ENCODE results near the gene JDP2. TPM values are rescaled to one million over a fixed set of nuclear protein-coding genes. Genes with fewer than 3 reads are reported as not detected.

Gene JDP2, protein sequence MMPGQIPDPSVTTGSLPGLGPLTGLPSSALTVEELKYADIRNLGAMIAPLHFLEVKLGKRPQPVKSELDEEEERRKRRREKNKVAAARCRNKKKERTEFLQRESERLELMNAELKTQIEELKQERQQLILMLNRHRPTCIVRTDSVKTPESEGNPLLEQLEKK
- total RNA-seq, result 48.6 and 102 TPM in 2 replicates

DNA sequence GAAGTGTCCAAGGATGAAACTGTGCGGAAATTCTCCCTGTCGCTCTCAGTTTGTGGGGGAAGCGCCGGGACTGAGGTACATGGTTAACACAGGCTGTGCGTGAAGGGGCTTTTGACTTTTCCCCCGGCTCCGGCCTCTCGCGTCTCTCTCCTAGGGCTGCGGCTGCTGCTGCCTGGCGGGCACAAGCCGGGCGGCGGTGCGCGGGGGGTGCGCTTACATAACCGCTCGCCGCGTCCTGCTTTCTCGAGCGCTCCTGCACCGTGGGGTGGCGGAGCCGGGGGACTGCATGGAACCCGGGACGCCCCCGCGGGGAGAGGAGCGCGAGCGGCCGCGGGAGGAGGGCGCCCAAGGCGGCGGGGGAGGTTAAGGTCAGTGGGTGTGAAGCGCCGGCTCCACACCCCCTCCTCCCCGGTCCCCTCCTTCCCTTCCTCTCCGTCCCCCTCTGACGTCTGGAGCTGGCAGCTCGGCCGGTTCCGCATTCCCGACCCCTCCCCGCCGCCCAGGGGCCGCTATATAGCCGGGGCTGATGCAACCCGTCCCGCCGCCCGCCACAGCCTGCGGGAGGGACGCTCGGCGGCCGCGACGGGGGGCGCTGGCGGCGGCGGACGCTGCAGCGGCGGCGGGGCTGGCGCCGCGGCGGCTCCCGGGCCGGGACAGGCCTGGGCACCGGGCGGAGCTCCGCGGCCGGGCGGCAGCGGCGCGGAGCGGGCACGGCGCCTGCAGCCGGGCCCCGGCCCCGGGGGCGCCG is at the start of gene JDP2:
TSS of gene JDP2 (plus strand) at position 541 of the 748 bp plus-strand sequence. CDS start 9,899 bp downstream, outside the sequence.

DNA sequence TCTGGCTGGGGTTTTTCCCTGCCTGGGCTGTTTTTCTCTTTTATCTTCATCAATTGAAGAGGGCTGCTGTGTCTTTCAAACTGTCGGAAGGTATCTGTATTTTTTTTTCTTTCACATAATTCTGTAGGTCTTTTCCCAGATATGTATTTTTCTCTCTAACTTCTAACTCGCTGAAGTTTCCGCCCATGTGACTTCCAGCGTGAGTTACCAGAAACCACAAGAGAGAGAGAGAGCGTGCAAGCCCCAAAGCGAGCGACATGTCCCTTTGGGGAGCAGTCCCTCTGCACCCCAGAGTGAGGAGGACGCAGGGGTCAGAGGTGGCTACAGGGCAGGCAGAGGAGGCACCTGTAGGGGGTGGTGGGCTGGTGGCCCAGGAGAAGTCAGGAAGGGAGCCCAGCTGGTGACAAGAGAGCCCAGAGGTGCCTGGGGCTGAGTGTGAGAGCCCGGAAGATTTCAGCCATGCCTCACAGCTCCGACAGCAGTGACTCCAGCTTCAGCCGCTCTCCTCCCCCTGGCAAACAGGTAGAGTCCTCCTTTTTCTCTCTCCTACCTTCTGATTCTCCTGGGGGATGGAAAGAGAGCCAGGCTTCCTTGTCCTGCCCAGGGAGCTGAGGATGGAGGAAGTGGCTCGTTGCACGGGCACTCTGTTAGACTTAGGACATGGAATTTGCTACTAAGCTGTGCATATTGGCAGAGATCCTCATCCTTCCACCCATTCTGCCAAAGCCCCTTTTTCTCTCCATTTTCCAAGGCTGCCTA is 94.6 kb downstream of the JDP2 start, which contains the start of gene BATF:
TSS of gene BATF (plus strand) at position 246 of the 759 bp plus-strand sequence. CDS start at position 460, 214 bp downstream.

Other genes with a start within 250 kb of the JDP2 start
- 7.0 and 8.3 TPM in 2 replicates for gene FOS, start 149.2 kb upstream of the JDP2 start, total RNA-seq
- not detected in 2 replicates for gene BATF, start 94.4 kb downstream of the JDP2 start, total RNA-seq
- 0.87 and 5.3 TPM in 2 replicates for gene FLVCR2, start 150.6 kb downstream of the JDP2 start, total RNA-seq
- gene ERG28, start 232.9 kb downstream of the JDP2 start, total RNA-seq, result 5.1 TPM in 2 replicates
- 14.1 and 28.4 TPM in 2 replicates for gene TTLL5, start 233.2 kb downstream of the JDP2 start, total RNA-seq

Data from smooth muscle cell of trachea (primary cell).